ENCODE results near the gene LRRC10B.

The LRRC10B gene

GRCh38 chr11:61510166-61510919, 1.8 kb downstream of the LRRC10B start:
- no peak for DNase-seq

- no peak for DNase-seq
Observed at GRCh38 chr11:61510974-61511373, 2.4 kb downstream of the LRRC10B start.

- DNase-seq, result no peak
Observed at GRCh38 chr11:61511383-61511782, 2.8 kb downstream of the LRRC10B start.

GRCh38 chr11:61512435-61512834, 3.9 kb downstream of the LRRC10B start:
- DNase-seq, result no peak

- no peak for DNase-seq
Observed at GRCh38 chr11:61513143-61513765, 4.7 kb downstream of the LRRC10B start.

GRCh38 chr11:61514050-61514917, 5.7 kb downstream of the LRRC10B start:
- DNase-seq, result peak; percentile 42

- no peak for DNase-seq
Observed at GRCh38 chr11:61515686-61516085, 7.1 kb downstream of the LRRC10B start.

- no peak for DNase-seq
Observed at GRCh38 chr11:61516191-61516590, 7.6 kb downstream of the LRRC10B start.

GRCh38 chr11:61516675-61517572, 8.4 kb downstream of the LRRC10B start:
- DNase-seq, result no peak

GRCh38 chr11:61518032-61518795, 9.7 kb downstream of the LRRC10B start:
- no peak for DNase-seq

- DNase-seq, result no peak
Observed at GRCh38 chr11:61522881-61523280, 14.3 kb downstream of the LRRC10B start.

- no peak for DNase-seq
Observed at GRCh38 chr11:61524446-61524845, 15.9 kb downstream of the LRRC10B start.

GRCh38 chr11:61524963-61525587, 16.5 kb downstream of the LRRC10B start:
- DNase-seq, result no peak

- no peak for DNase-seq
Observed at GRCh38 chr11:61526229-61526628, 17.7 kb downstream of the LRRC10B start.

GRCh38 chr11:61526956-61527731, 18.6 kb downstream of the LRRC10B start:
- DNase-seq, result no peak

- DNase-seq, result no peak
Observed at GRCh38 chr11:61528114-61528513, 19.6 kb downstream of the LRRC10B start.

- no peak for DNase-seq
Observed at GRCh38 chr11:61529537-61530225, 21.1 kb downstream of the LRRC10B start.

GRCh38 chr11:61531044-61531443, 22.5 kb downstream of the LRRC10B start:
- DNase-seq, result no peak

GRCh38 chr11:61532134-61533038, 23.8 kb downstream of the LRRC10B start:
- DNase-seq, result peak; percentile 55
